GM13977 (cell line): ENCODE data around the gene GAPVD1.

Experiments used
- DNase-seq: peaks from one replicate; pipeline ENCODE4 v3.0.0; 2012; ENCODE audit warnings: low spot score
- in situ Hi-C: fragments of 300-500 bp; cut with MboI; formaldehyde crosslinking; loops from one replicate; pipeline ENCODE4 v1.12.0; 2022; ENCODE audit warnings: low sequenced_read_pairs, low pct_unique_long_range_greater_than_20kb, mixed read lengths, inconsistent platforms; ENCODE audit not compliant: unreplicated experiment
- TF ChIP-seq, protein P1 (sequence below): IDR thresholded peaks from 2 replicates; pipeline ENCODE4 v1.5.1; 2012; ENCODE audit warnings: mild to moderate bottlenecking, control low read depth; ENCODE audit not compliant: insufficient read depth; ENCODE audit errors: extremely low read depth, missing control alignments

GAPVD1 gene

DNA sequence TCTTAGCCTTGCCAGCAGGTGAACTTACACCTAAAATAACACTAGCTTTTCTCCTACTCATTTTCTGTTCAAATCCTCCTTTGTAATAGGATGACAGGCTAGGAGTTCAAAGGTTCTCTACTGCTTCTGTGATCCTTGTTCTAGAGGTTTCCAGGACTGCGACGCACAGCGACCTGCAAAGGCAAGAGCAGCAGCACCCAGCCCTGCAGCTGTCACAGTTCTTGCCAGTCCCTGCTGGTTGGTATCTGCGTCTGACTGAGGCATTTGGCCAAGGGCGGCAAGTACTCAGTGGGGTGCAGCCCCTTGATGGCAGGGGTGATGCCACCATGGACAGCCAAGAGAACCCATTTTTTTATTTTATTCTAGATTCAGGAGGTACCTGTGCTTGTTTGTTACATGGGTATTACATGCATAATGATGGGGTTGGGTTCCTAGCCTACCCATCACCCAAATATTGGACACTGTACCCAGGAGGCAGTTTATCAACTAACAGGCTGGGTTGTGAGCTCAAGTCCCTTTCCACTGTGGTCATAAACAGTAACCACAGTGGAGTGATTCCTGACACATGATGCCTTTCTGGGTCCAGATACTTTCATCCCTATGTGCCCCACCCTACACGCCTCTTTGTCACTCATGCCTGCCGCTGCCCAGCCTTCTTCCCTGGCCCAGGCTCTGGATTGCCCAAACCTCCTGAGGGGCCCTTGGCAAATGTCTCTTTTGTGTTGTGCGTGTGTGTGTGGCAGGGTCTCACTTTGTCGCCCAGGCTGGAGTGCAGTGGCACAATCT, 111.0 kb downstream of the GAPVD1 start:
- DNase-seq, result no peak
- TF ChIP-seq, protein P1, sequence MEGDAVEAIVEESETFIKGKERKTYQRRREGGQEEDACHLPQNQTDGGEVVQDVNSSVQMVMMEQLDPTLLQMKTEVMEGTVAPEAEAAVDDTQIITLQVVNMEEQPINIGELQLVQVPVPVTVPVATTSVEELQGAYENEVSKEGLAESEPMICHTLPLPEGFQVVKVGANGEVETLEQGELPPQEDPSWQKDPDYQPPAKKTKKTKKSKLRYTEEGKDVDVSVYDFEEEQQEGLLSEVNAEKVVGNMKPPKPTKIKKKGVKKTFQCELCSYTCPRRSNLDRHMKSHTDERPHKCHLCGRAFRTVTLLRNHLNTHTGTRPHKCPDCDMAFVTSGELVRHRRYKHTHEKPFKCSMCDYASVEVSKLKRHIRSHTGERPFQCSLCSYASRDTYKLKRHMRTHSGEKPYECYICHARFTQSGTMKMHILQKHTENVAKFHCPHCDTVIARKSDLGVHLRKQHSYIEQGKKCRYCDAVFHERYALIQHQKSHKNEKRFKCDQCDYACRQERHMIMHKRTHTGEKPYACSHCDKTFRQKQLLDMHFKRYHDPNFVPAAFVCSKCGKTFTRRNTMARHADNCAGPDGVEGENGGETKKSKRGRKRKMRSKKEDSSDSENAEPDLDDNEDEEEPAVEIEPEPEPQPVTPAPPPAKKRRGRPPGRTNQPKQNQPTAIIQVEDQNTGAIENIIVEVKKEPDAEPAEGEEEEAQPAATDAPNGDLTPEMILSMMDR, result no peak
- in situ Hi-C loops, result loop anchor here (10.0 to 25.0 kb wide), 3 partner anchors 460 to 748 kb away; partner anchors contain the start of gene OLFML2A

- peak; percentile 88 for DNase-seq
- in situ Hi-C loops, result loop anchor here (10.0 to 25.0 kb wide), 3 partner anchors 462 to 750 kb away; partner anchors contain the start of gene OLFML2A
- TF ChIP-seq, protein P1, result peak; percentile 83
Observed at GRCh38 chr9:125374443-125375309, 113.0 kb downstream of the GAPVD1 start.

GRCh38 chr9:125375820-125376219, 114.2 kb downstream of the GAPVD1 start:
- in situ Hi-C loops, result loop anchor here (10.0 kb wide), 1 partner anchor 751 kb away; no protein-coding TSS in a partner anchor
- TF ChIP-seq, protein P1, result no peak
- no peak for DNase-seq

GRCh38 chr9:125376261-125377226, 114.9 kb downstream of the GAPVD1 start:
- in situ Hi-C loops, result loop anchor here (10.0 kb wide), 1 partner anchor 752 kb away; no protein-coding TSS in a partner anchor
- no peak for DNase-seq
- TF ChIP-seq, protein P1, result no peak

DNA sequence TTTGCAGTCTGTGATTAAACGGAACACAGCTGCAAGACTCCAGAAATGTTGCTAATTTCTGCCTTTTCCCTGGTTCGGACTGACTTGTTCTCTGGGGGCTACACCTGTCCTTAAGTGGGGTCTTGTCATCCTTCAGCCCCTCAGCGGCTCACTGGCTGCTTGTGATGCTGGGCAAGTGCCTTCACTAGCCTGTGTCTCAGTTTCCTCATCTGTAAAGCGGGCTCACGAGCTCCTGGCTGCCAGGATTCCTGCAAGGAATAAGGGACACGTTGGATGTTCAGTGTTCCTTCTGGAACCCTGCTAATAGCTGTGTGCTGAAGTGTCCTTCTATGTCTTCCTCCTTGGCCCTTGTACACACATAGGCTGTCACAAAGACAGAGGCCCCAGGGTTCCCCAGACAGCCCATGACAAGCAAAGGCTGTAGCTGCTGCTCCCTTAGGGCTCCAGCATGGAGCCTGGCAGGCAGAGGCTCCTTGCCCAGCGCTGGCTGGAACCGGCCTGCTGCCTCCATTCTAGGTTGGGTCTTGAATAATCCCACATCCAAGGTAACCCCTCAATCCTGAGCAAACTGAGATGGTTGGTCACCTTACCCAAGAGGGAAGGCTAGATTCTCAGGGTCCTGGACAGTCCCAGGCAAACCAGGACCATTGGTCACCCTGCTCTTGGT, 116.1 kb downstream of the GAPVD1 start:
- no peak for DNase-seq
- in situ Hi-C loops, result loop anchor here (10.0 kb wide), 1 partner anchor 753 kb away; no protein-coding TSS in a partner anchor
- TF ChIP-seq, protein P1, result no peak
